Smooth muscle cell (in vitro differentiated cells): ENCODE results near the gene MAP6. TPM values are rescaled to one million over a fixed set of nuclear protein-coding genes. Genes with fewer than 3 reads are reported as not detected.

Experiments
- DNase-seq: peaks from one replicate; lab custom pipeline; 2025; ENCODE audit not compliant: unreplicated experiment; lab: John Stamatoyannopoulos, UW
- H2AFZ ChIP-seq: fragments of 200-600 bp; sonication (generic); 2 replicates; pipeline ENCODE4 v1.6.0; 2016; ENCODE audit warnings: antibody characterized with exemption, low read depth, mild to moderate bottlenecking
- H3F3A ChIP-seq: fragments of 200-600 bp; sonication (generic); 2 replicates; pipeline ENCODE4 v1.6.0; 2017; ENCODE audit warnings: antibody characterized with exemption, low read depth
- H3K27ac ChIP-seq: fragments of 200-600 bp; sonication (generic); 2 replicates; pipeline ENCODE4 v1.5.1; 2016; ENCODE audit warnings: low read depth, mild to moderate bottlenecking
- H3K27me3 ChIP-seq: fragments of 200-600 bp; sonication (generic); 2 replicates; pipeline ENCODE4 v1.6.1; 2016; ENCODE audit warnings: low read depth, mild to moderate bottlenecking
- H3K36me3 ChIP-seq: fragments of 200-600 bp; sonication (generic); 2 replicates; pipeline ENCODE4 v1.5.1; 2016; ENCODE audit warnings: low read depth
- H3K4me1 ChIP-seq: fragments of 200-600 bp; sonication (generic); 2 replicates; pipeline ENCODE4 v1.5.1; 2016; ENCODE audit warnings: low read depth
- H3K4me2 ChIP-seq: fragments of 200-600 bp; sonication (generic); 2 replicates; pipeline ENCODE4 v1.6.0; 2016; ENCODE audit warnings: mild to moderate bottlenecking
- H3K4me3 ChIP-seq: fragments of 200-600 bp; sonication (generic); 2 replicates; pipeline ENCODE4 v1.5.1; 2016; ENCODE audit warnings: mild to moderate bottlenecking
- H3K79me2 ChIP-seq: fragments of 200-600 bp; sonication (generic); 2 replicates; pipeline ENCODE4 v1.6.0; 2016; ENCODE audit warnings: low read depth, mild to moderate bottlenecking
- H3K9ac ChIP-seq: fragments of 200-600 bp; sonication (generic); 2 replicates; pipeline ENCODE4 v1.6.0; 2016; ENCODE audit warnings: low read depth
- H3K9me3 ChIP-seq: fragments of 200-600 bp; sonication (generic); replicated peaks from 2 replicates; pipeline ENCODE4 v1.5.1; 2016; ENCODE audit warnings: low read depth
- H4K20me1 ChIP-seq: fragments of 200-600 bp; sonication (generic); 2 replicates; pipeline ENCODE4 v1.6.0; 2016; ENCODE audit warnings: low read depth
- WGBS: methylation state at CpG from one replicate; pipeline ENCODE4 v1.1.7; 2016; ENCODE audit warnings: low lambda C conversion rate; 5-methylcytosine and 5-hydroxymethylcytosine counted together
- polyA plus RNA-seq: library from polyadenylated mRNA; unstranded; fragments of >200 nt; fragmentation: Nextera tagmentation; extraction: Ambion mirVana; gene quantifications from 2 replicates; pipeline ENCODE4 v1.2.1, GENCODE V29; 2016
- total RNA-seq: library from RNA; depleted of rRNA; stranded (reverse); fragments of >200 nt; gene quantifications from 2 replicates; pipeline ENCODE4 v1.2.3, GENCODE V29; 2014
- TF ChIP-seq, protein P1 (sequence below): fragments of 200-600 bp; sonication (generic); IDR thresholded peaks from 2 replicates; pipeline ENCODE4 v1.5.1; 2017; ENCODE audit warnings: borderline replicate concordance, mild to moderate bottlenecking, antibody characterized with exemption; ENCODE audit not compliant: insufficient read depth, poor library complexity, severe bottlenecking

MAP6 gene
- total and polyA plus RNA-seq, 2 experiments from 2014 or later = 0.22 to 0.43 TPM

DNA sequence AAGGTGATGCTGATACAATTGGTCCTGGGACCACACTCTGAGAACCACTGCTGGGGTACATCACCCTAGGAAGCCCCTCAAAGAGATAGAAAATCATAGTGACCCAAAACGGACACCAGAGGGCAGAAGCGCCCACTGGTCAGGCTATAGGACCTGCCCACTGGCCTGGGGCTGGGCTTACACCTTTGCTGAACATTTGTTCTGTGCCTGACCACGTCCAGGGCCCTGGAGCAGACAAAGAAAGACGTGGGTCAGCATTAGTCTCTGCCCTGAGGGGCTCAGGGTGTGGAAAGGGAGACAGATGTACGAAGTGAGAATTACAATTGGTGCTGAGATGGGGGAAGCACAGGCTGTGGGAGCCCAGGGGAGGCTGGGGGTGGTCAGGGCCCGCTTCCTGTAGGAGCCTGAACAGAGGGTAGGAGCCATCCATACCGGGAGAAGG lies 121.2 kb downstream of the MAP6 start:
- peaks cover 5% of the 10 kb centered on the region for H3K4me1 ChIP-seq
- H2AFZ ChIP-seq = peak overlapping the region; percentile 47
- H3K4me2 ChIP-seq = peak overlapping the region; percentile 50
- TF ChIP-seq, protein P1, sequence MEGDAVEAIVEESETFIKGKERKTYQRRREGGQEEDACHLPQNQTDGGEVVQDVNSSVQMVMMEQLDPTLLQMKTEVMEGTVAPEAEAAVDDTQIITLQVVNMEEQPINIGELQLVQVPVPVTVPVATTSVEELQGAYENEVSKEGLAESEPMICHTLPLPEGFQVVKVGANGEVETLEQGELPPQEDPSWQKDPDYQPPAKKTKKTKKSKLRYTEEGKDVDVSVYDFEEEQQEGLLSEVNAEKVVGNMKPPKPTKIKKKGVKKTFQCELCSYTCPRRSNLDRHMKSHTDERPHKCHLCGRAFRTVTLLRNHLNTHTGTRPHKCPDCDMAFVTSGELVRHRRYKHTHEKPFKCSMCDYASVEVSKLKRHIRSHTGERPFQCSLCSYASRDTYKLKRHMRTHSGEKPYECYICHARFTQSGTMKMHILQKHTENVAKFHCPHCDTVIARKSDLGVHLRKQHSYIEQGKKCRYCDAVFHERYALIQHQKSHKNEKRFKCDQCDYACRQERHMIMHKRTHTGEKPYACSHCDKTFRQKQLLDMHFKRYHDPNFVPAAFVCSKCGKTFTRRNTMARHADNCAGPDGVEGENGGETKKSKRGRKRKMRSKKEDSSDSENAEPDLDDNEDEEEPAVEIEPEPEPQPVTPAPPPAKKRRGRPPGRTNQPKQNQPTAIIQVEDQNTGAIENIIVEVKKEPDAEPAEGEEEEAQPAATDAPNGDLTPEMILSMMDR = peak; percentile 87
- H3K4me3 ChIP-seq = no peak overlapping the region
- H3K27me3 ChIP-seq = no peaks in the 10 kb centered on the region
- H3F3A ChIP-seq = no peaks in the 10 kb centered on the region
- H3K79me2 ChIP-seq = peaks cover 7% of the 10 kb centered on the region
- no peaks in the 10 kb centered on the region for H3K9me3 ChIP-seq
- DNase-seq = peak; percentile 32
- no peaks in the 10 kb centered on the region for H4K20me1 ChIP-seq
- 18% methylated on average over 7 of the region's 7 CpGs for WGBS
- H3K36me3 ChIP-seq = no peaks in the 10 kb centered on the region
- H3K9ac ChIP-seq = no peak overlapping the region
- no peak overlapping the region for H3K27ac ChIP-seq

DNA sequence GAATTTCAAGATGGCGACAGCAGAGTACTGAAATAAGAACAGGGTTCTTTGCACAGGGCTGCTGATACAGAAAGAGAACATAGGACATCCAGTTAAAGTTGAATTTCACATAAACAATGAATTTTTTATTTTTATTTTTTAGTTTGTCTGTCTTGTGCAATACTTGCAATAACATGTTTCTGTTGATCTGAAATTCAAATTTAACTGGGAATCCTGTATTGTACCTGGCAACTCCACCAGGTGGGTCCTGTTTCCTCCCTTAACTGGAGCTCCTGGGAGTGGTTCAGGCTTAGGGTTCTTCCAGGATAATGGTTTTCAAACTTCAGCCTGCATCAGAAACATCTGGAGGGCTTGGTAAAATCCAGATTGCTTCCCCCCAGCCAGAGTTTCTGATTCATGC lies 121.7 kb downstream of the MAP6 start:
- Histone ChIP-seq H3K4me2 (no peak overlapping the region), H4K20me1 (no peaks in the 10 kb centered on the region), H3K36me3 (no peaks in the 10 kb centered on the region), H3K4me3 (no peak overlapping the region), H3K9ac (no peak overlapping the region), H3K79me2 (peaks cover 7% of the 10 kb centered on the region), H3K4me1 (peaks cover 5% of the 10 kb centered on the region), H3K27ac (no peak overlapping the region), H3K27me3 (no peaks in the 10 kb centered on the region), H2AFZ (no peak overlapping the region), H3F3A (no peaks in the 10 kb centered on the region), H3K9me3 (no peaks in the 10 kb centered on the region)
- no peak for DNase-seq
- TF ChIP-seq, protein P1 = no peak
- 79% methylated on average over 1 of the region's 1 CpG for WGBS

DNA sequence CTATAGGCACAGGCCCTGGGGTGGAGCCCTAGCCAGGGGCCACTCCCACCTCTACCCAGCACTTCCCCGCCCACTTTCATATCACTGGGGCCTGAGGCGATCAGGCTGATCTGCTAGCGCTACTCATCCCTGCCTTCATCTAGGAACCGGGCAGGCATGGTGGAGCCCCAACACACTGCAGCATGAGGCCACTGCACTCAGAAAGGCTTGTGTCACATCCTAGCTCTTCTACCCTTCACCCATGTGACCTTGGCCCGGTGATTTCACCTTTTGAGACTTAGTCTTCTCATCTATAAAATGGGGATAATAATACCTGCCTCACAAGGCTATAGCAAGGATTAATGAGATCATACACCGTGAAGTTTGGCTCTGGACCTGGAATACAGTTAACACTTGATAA lies 125.0 kb downstream of the MAP6 start:
- Histone ChIP-seq H2AFZ (no peak overlapping the region), H3K36me3 (no peaks in the 10 kb centered on the region), H3K27ac (no peak overlapping the region), H4K20me1 (no peaks in the 10 kb centered on the region), H3F3A (no peaks in the 10 kb centered on the region), H3K4me3 (no peak overlapping the region), H3K27me3 (no peaks in the 10 kb centered on the region), H3K4me1 (peaks cover 5% of the 10 kb centered on the region), H3K9me3 (no peaks in the 10 kb centered on the region), H3K4me2 (no peak overlapping the region), H3K9ac (no peak overlapping the region), H3K79me2 (peaks cover 7% of the 10 kb centered on the region)
- TF ChIP-seq, protein P1 = no peak
- WGBS = 89% methylated on average over 6 of the region's 6 CpGs
- no peak for DNase-seq

DNA sequence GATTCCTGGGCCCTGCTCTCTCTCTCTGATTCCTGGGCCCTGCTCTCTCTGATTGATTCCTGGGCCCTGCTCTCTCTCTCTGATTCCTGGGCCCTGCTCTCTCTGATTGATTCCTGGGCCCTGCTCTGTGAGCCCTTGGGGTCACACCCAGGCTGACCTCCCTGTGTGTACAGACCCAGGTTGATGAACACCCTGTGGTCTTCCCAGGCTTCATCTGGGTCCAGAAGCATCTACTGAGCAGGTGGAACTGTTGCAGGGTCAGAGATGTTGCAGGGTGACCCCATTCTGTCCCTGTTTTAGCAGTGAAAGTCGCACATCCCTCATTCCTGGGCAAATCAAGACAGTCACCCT lies 126.8 kb downstream of the MAP6 start:
- Histone ChIP-seq H3K79me2 (no peaks in the 10 kb centered on the region), H3K27ac (no peak overlapping the region), H3K9me3 (no peaks in the 10 kb centered on the region), H3F3A (no peaks in the 10 kb centered on the region), H3K36me3 (no peaks in the 10 kb centered on the region), H3K27me3 (no peaks in the 10 kb centered on the region), H4K20me1 (no peaks in the 10 kb centered on the region), H3K9ac (no peak overlapping the region), H3K4me1 (no peaks in the 10 kb centered on the region), H3K4me2 (no peak overlapping the region), H2AFZ (no peak overlapping the region), H3K4me3 (no peak overlapping the region)
- no peak for DNase-seq
- WGBS = 67% methylated on average over 1 of the region's 1 CpG
- TF ChIP-seq, protein P1 = no peak
